HG03175 (cell line): ENCODE data around the gene WDR54.
A peak's percentile ranks its signal among the peaks of the same experiment; 100 is the strongest.

ENCODE experiments used
- ATAC-seq: cut with Tn5 transposase; IDR thresholded peaks from one replicate; pipeline ENCODE4 v1.9.1; 2021; ENCODE audit warnings: mild to moderate bottlenecking, moderate library complexity; ENCODE audit not compliant: unreplicated experiment

WDR54 gene

GRCh38 chr2:74421221-74421870 is at the start of gene WDR54, which contains the start of gene C2orf81:
Gene WDR54 (plus strand): TSS chr2:74421730. CDS start chr2:74422154, 424 bp downstream.
Gene C2orf81 (minus strand): TSS chr2:74421619. CDS start chr2:74421560, 59 bp downstream.
- ATAC-seq: peak; percentile 95

GRCh38 chr2:74372674-74373073 is 48.9 kb upstream of the WDR54 start:
- no peak for ATAC-seq

GRCh38 chr2:74373221-74373676 is 48.3 kb upstream of the WDR54 start:
- ATAC-seq: no peak

- ATAC-seq: no peak
Observed at GRCh38 chr2:74373985-74374384, 47.5 kb upstream of the WDR54 start.

- no peak for ATAC-seq
Observed at GRCh38 chr2:74374509-74375205, 46.9 kb upstream of the WDR54 start.

- no peak for ATAC-seq
Observed at GRCh38 chr2:74375838-74376237, 45.7 kb upstream of the WDR54 start.

- ATAC-seq: no peak
Observed at GRCh38 chr2:74378007-74378406, 43.5 kb upstream of the WDR54 start.

- ATAC-seq: no peak
Observed at GRCh38 chr2:74379851-74380789, 41.4 kb upstream of the WDR54 start, which contains the start of gene DCTN1. Gene DCTN1 (minus strand): TSS chr2:74380311. CDS start chr2:74380037, 274 bp downstream.

GRCh38 chr2:74381751-74382150 is 39.8 kb upstream of the WDR54 start:
- ATAC-seq: no peak

GRCh38 chr2:74383254-74383653 is 38.3 kb upstream of the WDR54 start:
- no peak for ATAC-seq

GRCh38 chr2:74384051-74384450 is 37.5 kb upstream of the WDR54 start:
- ATAC-seq: no peak

GRCh38 chr2:74385396-74385795 is 36.1 kb upstream of the WDR54 start:
- no peak for ATAC-seq

- no peak for ATAC-seq
Observed at GRCh38 chr2:74387346-74387745, 34.2 kb upstream of the WDR54 start.

GRCh38 chr2:74390606-74391005 is 30.9 kb upstream of the WDR54 start:
- ATAC-seq: no peak

- peak; percentile 18 for ATAC-seq
Observed at GRCh38 chr2:74391209-74391579, 30.3 kb upstream of the WDR54 start.

GRCh38 chr2:74391580-74392448 is 29.7 kb upstream of the WDR54 start:
- ATAC-seq: peak; percentile 79

GRCh38 chr2:74392449-74392743 is 29.1 kb upstream of the WDR54 start:
- ATAC-seq: no peak

GRCh38 chr2:74393525-74393924 is 28.0 kb upstream of the WDR54 start:
- ATAC-seq: no peak

GRCh38 chr2:74396149-74396548 is 25.4 kb upstream of the WDR54 start:
- ATAC-seq: no peak

- ATAC-seq: no peak
Observed at GRCh38 chr2:74399785-74400184, 21.7 kb upstream of the WDR54 start.
